NCI-H187 (cell line): ENCODE data around the gene TJP3.
A peak's percentile ranks its signal among the peaks of the same experiment; 100 is the strongest.

Experiments
- DNase-seq, 2 experiments: peaks; one replicate each; lab custom pipeline; 2025; lab: John Stamatoyannopoulos, UW

The TJP3 gene

GRCh38 chr19:3690551-3691371 lies 17.4 kb upstream of the TJP3 start:
- DNase-seq = no peak

- DNase-seq = no peak
Observed at GRCh38 chr19:3691372-3691716, 16.8 kb upstream of the TJP3 start.

GRCh38 chr19:3691726-3692125 lies 16.5 kb upstream of the TJP3 start:
- DNase-seq = no peak

- no peak for DNase-seq
Observed at GRCh38 chr19:3692141-3693024, 15.8 kb upstream of the TJP3 start.

DNA sequence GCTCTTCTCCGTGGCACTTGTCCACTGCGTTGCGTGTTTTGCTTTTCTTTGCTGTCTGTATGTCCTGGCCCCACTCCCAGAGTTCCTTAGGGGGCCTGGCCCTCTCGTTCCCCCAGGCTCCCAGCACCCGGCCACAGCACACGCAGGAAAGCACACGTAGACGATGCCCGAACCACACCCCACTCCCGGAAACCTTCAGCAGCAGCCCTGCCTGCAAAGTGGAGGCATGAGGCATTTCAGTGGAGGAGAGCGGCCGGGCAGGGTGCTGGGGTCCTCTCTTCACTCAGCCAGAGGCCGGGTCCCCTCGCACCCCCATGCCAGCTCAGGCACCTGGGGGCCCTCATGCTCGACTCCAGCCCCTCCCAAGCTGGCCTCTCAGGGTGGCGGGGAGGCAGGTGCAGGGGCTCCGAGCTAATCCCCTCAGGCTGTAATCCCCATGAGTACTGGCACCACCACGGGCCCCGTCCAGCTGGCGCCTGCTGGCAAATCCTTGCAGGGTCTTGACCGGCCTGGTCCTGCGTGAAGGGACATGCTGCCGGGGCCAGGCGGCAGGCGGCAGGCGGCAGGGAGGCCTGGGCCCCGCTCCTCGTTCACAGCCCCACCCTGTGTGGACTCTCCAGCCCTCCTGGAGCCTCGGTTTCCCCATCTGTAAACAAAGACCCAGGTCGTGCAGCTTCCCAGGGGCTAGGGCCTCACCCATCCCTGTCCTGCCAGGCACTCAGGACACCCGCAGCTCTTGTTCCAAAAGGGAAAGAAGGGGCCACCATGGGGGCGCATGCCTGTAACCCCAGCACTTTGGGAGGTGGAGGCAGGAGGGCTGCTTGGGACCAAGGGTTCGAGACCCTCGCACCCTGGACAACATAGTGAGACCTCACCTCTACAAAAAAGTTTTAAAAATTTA lies 14.9 kb upstream of the TJP3 start:
- DNase-seq = no peak

- DNase-seq = no peak
Observed at GRCh38 chr19:3694361-3695123, 13.6 kb upstream of the TJP3 start.

DNA sequence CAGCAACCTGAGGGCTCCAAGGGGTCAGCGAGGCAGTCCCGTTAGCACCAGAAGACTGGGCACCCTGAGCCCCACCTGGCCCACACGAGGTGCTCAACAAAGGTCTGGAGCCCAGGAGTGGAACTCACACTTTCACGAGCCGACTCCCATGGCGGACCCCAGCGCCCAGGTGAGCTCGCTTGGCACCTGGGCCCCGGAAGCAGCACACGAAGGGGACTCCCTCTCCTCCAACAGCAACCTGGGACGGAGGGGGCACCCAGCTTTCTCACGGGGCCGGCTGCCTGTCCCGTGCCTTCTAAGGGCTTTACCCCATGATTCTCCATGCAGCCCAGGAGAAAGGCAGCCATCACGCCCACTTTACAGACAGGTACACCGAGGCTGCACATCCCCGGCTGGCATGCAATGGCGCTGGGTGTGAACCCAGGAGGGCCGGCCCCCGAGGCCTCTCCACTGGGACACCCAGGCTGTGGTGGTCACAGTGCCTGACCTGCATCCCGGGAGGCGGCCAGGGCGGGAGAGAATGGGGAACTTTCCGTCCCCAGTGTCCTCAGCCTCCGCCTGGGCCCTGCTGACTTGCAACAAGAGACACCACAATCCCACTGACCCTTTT lies 13.0 kb upstream of the TJP3 start:
- no peak for DNase-seq

DNA sequence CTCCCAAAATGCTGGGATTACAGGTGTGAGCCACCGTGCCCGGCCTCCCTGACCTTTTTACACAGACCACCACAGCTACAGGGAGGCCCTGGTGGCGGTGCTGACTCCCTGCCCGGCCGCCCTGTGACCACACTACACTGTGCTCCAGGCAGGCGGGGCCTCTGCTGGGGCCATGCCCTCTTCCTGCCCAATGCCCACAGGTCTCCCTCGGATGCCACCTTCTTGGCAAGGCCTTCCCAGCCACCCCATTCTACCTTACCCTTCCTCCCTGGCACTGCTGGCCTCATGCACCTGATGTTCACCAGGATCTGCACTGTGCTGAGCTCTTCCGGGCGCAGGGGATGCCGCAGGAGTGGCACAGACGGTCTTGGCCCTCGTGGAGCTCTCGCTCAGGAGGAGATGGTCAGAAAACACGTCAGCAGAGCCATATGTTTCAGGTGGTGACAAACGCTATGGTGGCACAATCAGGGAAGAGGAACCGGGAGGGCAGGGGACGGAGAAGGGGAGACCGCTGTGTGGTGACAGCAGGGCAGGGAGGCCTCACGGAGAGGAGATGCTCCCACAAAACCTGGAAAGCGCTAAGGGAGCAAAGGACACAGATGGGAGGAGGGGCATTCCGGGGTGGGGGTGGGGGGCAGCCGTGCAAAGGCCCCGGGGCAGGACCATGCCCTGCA lies 12.1 kb upstream of the TJP3 start:
- DNase-seq = no peak

DNA sequence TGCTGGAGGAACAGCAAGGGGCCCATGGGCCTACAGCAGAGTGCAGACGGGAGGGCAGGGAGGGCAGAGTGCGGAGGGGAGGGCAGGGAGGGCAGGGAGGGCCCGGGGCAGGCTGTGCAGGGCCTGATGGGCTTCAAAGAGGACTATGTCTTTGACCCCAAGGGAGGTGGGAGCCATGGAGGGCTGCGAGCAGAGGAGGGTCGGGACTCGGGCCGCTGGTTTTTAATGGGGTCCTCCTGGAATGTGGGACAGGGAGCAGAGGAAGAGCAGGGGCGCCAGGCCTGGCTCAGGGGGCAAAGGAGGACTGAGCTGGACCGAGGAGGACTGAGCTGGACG lies 11.6 kb upstream of the TJP3 start:
- no peak for DNase-seq

DNA sequence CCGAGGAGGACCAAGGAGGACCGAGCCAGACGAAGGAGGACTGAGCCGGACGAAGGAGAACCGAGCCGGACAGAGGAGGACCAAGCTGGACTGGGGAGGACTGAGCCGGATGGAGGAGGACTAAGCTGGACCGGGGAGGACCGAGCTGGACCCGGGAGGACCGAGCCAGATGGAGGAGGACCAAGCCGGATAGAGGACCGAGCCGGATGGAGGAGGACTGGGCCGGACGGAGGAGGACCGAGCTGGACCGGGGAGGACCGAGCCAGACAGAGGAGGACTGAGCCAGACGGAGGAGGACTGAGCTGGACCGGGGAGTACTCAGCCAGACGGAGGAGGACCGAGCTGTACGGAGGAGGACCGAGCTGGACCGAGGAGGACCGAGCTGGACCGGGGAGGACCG lies 11.1 kb upstream of the TJP3 start:
- no peak for DNase-seq

DNA sequence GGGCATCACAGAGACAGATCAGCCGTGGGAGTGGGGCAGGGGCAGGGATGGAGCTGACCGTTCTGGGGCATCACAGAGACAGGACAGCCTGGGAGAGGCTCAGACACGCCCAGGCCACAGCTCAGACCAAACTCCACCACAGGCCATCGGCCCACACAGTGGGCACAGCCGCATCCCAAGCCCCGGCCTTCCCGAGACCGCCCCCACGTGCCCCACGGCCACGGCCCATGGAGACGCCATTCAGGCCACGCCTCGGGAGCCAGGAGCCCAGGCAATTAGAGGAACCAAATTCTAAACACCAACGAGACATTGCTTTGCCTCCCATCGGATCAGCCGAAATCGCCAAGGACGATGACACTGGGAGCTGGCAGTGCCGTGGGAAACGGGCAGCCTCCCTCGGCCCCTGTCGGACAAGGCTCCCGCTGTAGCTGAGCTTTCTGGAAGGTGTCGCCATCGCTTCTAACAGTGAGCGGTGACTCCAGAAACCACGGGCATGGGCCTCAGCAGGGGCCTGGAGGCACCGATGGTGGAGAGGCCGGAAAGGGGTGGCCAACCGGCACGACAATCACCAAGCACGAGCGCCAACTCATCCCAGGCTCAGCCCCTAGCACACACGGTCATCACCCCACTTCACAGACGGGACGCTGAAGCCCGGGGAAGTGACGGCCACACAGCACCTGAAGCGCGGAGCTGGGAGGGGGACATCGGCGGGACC lies 10.4 kb upstream of the TJP3 start:
- DNase-seq = no peak

- no peak for DNase-seq
Observed at GRCh38 chr19:3698386-3698950, 9.7 kb upstream of the TJP3 start.

- DNase-seq = no peak
Observed at GRCh38 chr19:3698974-3699740, 9.0 kb upstream of the TJP3 start.

DNA sequence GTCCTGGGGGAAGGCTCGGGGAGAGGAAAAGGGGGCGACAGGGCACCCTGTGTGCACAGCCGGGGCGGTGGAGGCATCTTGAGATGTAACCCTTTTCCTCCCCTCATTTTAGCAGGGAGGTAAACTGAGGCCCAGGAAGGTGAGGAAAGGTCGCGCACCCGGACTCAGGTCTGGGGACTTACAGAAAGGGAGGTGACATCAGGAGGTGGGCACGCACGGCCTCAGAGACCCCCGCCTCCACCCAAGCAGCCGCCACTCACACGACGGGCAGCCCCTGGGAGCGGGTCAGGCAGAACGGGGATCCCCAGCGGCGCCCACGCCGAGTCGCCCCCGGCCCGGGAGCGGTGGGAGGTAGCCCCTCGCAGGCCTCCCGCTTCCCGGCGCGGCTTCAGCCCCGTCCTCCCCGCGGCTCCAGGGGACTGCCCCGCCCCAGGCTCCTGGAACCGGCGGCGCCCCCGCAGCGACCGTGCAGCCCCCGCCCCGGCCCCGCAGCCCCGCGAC lies 8.4 kb upstream of the TJP3 start:
- no peak for DNase-seq

GRCh38 chr19:3700242-3701032 lies 7.7 kb upstream of the TJP3 start, which contains the start of gene PIP5K1C:
PIP5K1C (minus strand) TSS chr19:3700468; CDS start chr19:3700390, 78 bp downstream.
- DNase-seq = peak; percentile 75 to 89

GRCh38 chr19:3701200-3701599 lies 7.0 kb upstream of the TJP3 start:
- DNase-seq = no peak

DNA sequence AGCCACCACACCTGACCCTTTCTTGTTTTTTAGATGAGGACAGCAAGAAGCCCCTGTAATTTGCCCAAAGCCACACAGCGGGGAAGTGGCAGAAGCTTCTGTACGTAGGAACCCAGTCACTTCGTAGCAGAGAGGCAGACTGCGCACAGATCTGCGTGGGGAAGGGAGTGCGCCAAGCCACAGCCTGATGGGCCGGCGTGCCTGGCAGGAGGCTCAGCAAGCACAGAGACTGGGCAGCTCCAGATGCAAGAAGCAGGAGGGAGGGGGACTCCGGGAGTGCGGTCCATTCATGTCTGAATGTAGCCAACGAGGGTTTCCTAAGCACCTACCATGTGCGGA lies 347 bp upstream of the TJP3 start:
- DNase-seq = no peak
